22Rv1 (cell line): ENCODE measurements around the gene CD1D.

Experiments
- CTCF ChIP-seq: fragments of 450-650 bp; IDR thresholded peaks from 2 replicates; pipeline ENCODE4 v1.5.1; 2017; ENCODE audit warnings: mild to moderate bottlenecking
- ZFX ChIP-seq: fragments of 450-650 bp; IDR thresholded peaks from 2 replicates; pipeline ENCODE4 v1.6.1; 2017; ENCODE audit warnings: antibody characterized with exemption, borderline replicate concordance

- no peak for TF ChIP-seq CTCF
- TF ChIP-seq ZFX: no peak
These were observed 34.5 kb upstream of the CD1D start for GRCh38 chr1:158146165-158146564.
